GM12892 (cell line): ENCODE measurements around the gene VANGL1.

ENCODE experiments used
- DNase-seq: peaks from one replicate; pipeline ENCODE4 v3.0.0; 2011; ENCODE audit not compliant: insufficient read length
- FAIRE-seq: peaks from 2 replicates; lab custom pipeline; 2011; peaks lifted over from hg19 to GRCh38; lab: Jason Lieb, UNC
- POLR2A ChIP-seq: IDR thresholded peaks from 2 replicates; pipeline ENCODE4 v1.6.1; 2011; ENCODE audit warnings: low read depth, low read length, control low read depth
- POLR2AphosphoS5 ChIP-seq: IDR thresholded peaks from 2 replicates; pipeline ENCODE4 v1.6.1; 2011; ENCODE audit warnings: low read depth, low read length, control low read depth
- TAF1 ChIP-seq: IDR thresholded peaks from 2 replicates; pipeline ENCODE4 v1.6.1; 2011; ENCODE audit warnings: low read depth, mild to moderate bottlenecking, control low read depth, low read length, borderline replicate concordance

The VANGL1 gene

GRCh38 chr1:115697619-115698018, 55.8 kb downstream of the VANGL1 start:
- FAIRE-seq: no peak
- DNase-seq: no peak
- TF ChIP-seq POLR2A (no peak), TAF1 (no peak), POLR2AphosphoS5 (no peak)

GRCh38 chr1:115701090-115701489, 59.3 kb downstream of the VANGL1 start:
- FAIRE-seq (no peak), DNase-seq (no peak)
- no peak for TF ChIP-seq TAF1
- TF ChIP-seq POLR2A: no peak
- TF ChIP-seq POLR2AphosphoS5: no peak

GRCh38 chr1:115702959-115703358, 61.2 kb downstream of the VANGL1 start:
- DNase-seq: no peak
- TF ChIP-seq POLR2AphosphoS5 (no peak), POLR2A (no peak), TAF1 (no peak)
- FAIRE-seq: no peak

GRCh38 chr1:115705085-115705951, 63.5 kb downstream of the VANGL1 start:
- FAIRE-seq: no peak
- DNase-seq: no peak
- TF ChIP-seq TAF1: no peak
- TF ChIP-seq POLR2AphosphoS5: no peak
- no peak for TF ChIP-seq POLR2A

- DNase-seq (no peak), FAIRE-seq (no peak)
- TF ChIP-seq POLR2AphosphoS5 (no peak), POLR2A (no peak), TAF1 (no peak)
Observed at GRCh38 chr1:115705963-115706362, 64.2 kb downstream of the VANGL1 start.

GRCh38 chr1:115706587-115707425, 65.0 kb downstream of the VANGL1 start:
- TF ChIP-seq TAF1: no peak
- TF ChIP-seq POLR2AphosphoS5: no peak
- DNase-seq (no peak), FAIRE-seq (no peak)

- no peak for FAIRE-seq
- DNase-seq: no peak
- TF ChIP-seq POLR2AphosphoS5: no peak
- TF ChIP-seq TAF1: no peak
- no peak for TF ChIP-seq POLR2A
Observed at GRCh38 chr1:115710859-115711624, 69.3 kb downstream of the VANGL1 start.

- FAIRE-seq: no peak
- TF ChIP-seq POLR2AphosphoS5: no peak
- TF ChIP-seq TAF1: no peak
- no peak for TF ChIP-seq POLR2A
- no peak for DNase-seq
Observed at GRCh38 chr1:115712911-115713609, 71.3 kb downstream of the VANGL1 start.

GRCh38 chr1:115713906-115714305, 72.1 kb downstream of the VANGL1 start:
- no peak for TF ChIP-seq TAF1
- no peak for TF ChIP-seq POLR2AphosphoS5
- TF ChIP-seq POLR2A: no peak
- DNase-seq (no peak), FAIRE-seq (no peak)

- no peak for FAIRE-seq
- DNase-seq: no peak
- TF ChIP-seq POLR2AphosphoS5 (no peak), POLR2A (no peak), TAF1 (no peak)
Observed at GRCh38 chr1:115714572-115715141, 72.9 kb downstream of the VANGL1 start.
